Measurements from ENCODE around the gene TPD52L1. TPM values are rescaled to one million over a fixed set of nuclear protein-coding genes. Genes with fewer than 3 reads are reported as not detected.

Gene TPD52L1
- total and polyA plus RNA-seq, 10 of the 15 experiments (the other 5 are each of a cell fraction or from before 2014, with no cell fraction given) = 0.03 to 2.6 (median 0.16) TPM; not detected in 3

DNA sequence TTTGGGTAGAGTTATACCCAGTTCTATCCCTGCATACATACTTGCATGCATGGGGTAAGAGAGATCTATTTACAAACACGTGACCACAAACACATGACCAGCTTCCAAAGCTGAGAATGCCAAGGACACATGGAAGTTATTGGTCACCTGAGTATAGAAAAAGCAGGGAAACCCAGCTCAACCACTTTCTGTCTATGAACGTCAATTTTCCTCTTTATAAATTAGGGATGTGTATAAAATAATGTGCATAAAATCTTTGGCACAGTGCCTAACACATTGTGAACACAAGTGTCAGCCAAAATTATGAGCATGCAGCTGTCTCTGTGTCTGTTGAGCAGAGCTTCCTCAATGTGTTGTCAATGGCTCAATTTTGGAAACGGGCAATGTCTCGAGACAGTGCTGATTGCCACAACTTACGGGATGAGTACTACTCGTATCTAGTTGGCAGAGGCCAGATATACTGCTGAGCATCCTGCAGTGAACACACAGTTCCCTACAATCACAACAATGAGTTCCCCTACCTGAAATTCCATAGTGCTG is 44.9 kb downstream of the TPD52L1 start:
- BruUV-seq (replicated peaks) = no TSS peak
- 36% methylated on average over 6 of the region's 6 CpGs for WGBS (ENCODE audit: insufficient coverage, insufficient replicate concordance, low lambda C conversion rate, missing lambda C conversion rate)
- DNase-seq (ENCODE audit: low read depth, low spot score) = no peak
- Histone ChIP-seq H3K27ac (ENCODE audit: control insufficient read depth, insufficient read depth) (no peak overlapping the region), H3K4me1 (ENCODE audit: control insufficient read depth, insufficient read depth, low read length) (no peaks in the 10 kb centered on the region), H2AFZ (ENCODE audit: control insufficient read depth, low read depth, low read length) (no peak overlapping the region), H3K36me3 (ENCODE audit: control insufficient read depth in 2 of 2, insufficient read depth in 2 of 2, low read length in 1 of 2) (no peaks in the 10 kb centered on the region), H3K4me2 (ENCODE audit: control insufficient read depth, insufficient read depth) (no peak overlapping the region), H3K79me2 (ENCODE audit: control insufficient read depth, insufficient read depth, low read length) (no peaks in the 10 kb centered on the region), H3K4me3 (no peak overlapping the region), H3K9me3 (replicated peaks; ENCODE audit: control insufficient read depth, insufficient read depth, low read length) (no peaks in the 10 kb centered on the region), H3K27me3 (replicated peaks in 1 of 2; ENCODE audit: control insufficient read depth in 2 of 2, insufficient read depth in 2 of 2, low read length in 1 of 2) (no peaks in the 10 kb centered on the region), H3K9ac (ENCODE audit: control insufficient read depth, insufficient read depth, low read length) (no peak overlapping the region), H4K20me1 (ENCODE audit: control insufficient read depth, insufficient read depth) (no peaks in the 10 kb centered on the region)
- in situ Hi-C loops (cut with MboI) = no loop called here
- TF ChIP-seq TBL1XR1 (IDR thresholded peaks at IDR 0.05; ENCODE audit: low read depth, low read length) = no peak
- no peak for TF ChIP-seq BCLAF1 (IDR thresholded peaks at IDR 0.05)
- SMC1A ChIA-PET (ENCODE audit: uncharacterized antibody, unreplicated experiment) = no interaction called here
- intact Hi-C loops (cut with micrococcal nuclease; ENCODE audit: unreplicated experiment) = loop anchor here (10.0 kb wide), 1 partner anchor 566 kb away; no protein-coding TSS in a partner anchor
- ATAC-seq = no peak
- CTCF ChIA-PET = interaction anchor here (1.6 kb wide), 1 partner anchor 47 kb away, joined by 4 read pairs; no protein-coding TSS in a partner anchor
- RAD21 ChIA-PET (ENCODE audit: unreplicated experiment) = no interaction called here
- FAIRE-seq = no peak
- POLR2A ChIA-PET = no interaction called here

DNA sequence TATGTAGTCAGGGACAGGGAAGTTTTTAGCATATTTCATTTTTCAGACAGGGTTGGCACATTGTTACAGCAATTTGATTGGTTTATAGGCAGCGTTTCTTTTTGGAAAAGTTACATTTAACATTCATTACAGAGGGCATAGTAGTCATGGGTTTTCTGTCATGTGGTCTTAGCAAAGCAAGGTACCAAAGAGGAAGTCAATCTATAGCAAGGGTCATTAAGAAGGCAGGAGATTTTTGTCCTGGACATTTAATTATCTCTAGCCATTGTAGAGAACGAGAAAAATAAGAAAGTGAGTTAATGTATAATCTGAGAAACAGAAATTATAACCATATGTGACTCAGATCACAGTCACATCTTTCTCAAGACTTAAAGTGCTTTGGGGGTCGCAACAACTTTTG is 47.4 kb downstream of the TPD52L1 start:
- in situ Hi-C loops (cut with MboI) (no loop called here), intact Hi-C loops (cut with micrococcal nuclease; ENCODE audit: unreplicated experiment) (no loop called here)
- Histone ChIP-seq H3K4me2 (ENCODE audit: control insufficient read depth, insufficient read depth) (no peak overlapping the region), H3K79me2 (ENCODE audit: control insufficient read depth, insufficient read depth, low read length) (no peaks in the 10 kb centered on the region), H4K20me1 (ENCODE audit: control insufficient read depth, insufficient read depth) (no peaks in the 10 kb centered on the region), H3K27me3 (replicated peaks in 1 of 2; ENCODE audit: control insufficient read depth in 2 of 2, insufficient read depth in 2 of 2, low read length in 1 of 2) (no peaks in the 10 kb centered on the region), H3K9ac (ENCODE audit: control insufficient read depth, insufficient read depth, low read length) (no peak overlapping the region), H3K36me3 (ENCODE audit: control insufficient read depth in 2 of 2, insufficient read depth in 2 of 2, low read length in 1 of 2) (no peaks in the 10 kb centered on the region), H3K4me1 (ENCODE audit: control insufficient read depth, insufficient read depth, low read length) (no peaks in the 10 kb centered on the region), H3K27ac (ENCODE audit: control insufficient read depth, insufficient read depth) (no peak overlapping the region), H2AFZ (ENCODE audit: control insufficient read depth, low read depth, low read length) (no peak overlapping the region), H3K9me3 (replicated peaks; ENCODE audit: control insufficient read depth, insufficient read depth, low read length) (no peaks in the 10 kb centered on the region), H3K4me3 (no peak overlapping the region)
- WGBS (ENCODE audit: insufficient coverage, insufficient replicate concordance, low lambda C conversion rate, missing lambda C conversion rate) = 21% methylated on average over 3 of the region's 3 CpGs
- ChIA-PET POLR2A (no interaction called here), CTCF (no interaction called here), SMC1A (ENCODE audit: uncharacterized antibody, unreplicated experiment) (interaction anchor here (0.9 kb wide), 1 partner anchor 384 kb away, joined by 3 read pairs; no protein-coding TSS in a partner anchor), RAD21 (ENCODE audit: unreplicated experiment) (no interaction called here)
- DNase-seq (ENCODE audit: low read depth, low spot score) (no peak), ATAC-seq (no peak), FAIRE-seq (no peak)
- BruUV-seq (replicated peaks) = no TSS peak
- no peak for TF ChIP-seq BRCA1 (IDR thresholded peaks at IDR 0.05; ENCODE audit: low read depth, low read length)
- TF ChIP-seq, protein P1, sequence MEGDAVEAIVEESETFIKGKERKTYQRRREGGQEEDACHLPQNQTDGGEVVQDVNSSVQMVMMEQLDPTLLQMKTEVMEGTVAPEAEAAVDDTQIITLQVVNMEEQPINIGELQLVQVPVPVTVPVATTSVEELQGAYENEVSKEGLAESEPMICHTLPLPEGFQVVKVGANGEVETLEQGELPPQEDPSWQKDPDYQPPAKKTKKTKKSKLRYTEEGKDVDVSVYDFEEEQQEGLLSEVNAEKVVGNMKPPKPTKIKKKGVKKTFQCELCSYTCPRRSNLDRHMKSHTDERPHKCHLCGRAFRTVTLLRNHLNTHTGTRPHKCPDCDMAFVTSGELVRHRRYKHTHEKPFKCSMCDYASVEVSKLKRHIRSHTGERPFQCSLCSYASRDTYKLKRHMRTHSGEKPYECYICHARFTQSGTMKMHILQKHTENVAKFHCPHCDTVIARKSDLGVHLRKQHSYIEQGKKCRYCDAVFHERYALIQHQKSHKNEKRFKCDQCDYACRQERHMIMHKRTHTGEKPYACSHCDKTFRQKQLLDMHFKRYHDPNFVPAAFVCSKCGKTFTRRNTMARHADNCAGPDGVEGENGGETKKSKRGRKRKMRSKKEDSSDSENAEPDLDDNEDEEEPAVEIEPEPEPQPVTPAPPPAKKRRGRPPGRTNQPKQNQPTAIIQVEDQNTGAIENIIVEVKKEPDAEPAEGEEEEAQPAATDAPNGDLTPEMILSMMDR (IDR thresholded peaks at IDR 0.05 in 2 of 3, conservative IDR thresholded peaks at IDR 0.05 in 1 of 3; ENCODE audit: control insufficient read depth in 2 of 3, extremely low read depth in 1 of 3, insufficient read depth in 1 of 3, low read depth in 3 of 3, low read length in 3 of 3) = no peak

All from GM12878 (cell line).